Mesendoderm (in vitro differentiated cells): Measurements from ENCODE around the gene IPO9.
"Not testable (repeated sequence)": the region's sequence is repeated elsewhere in the genome, so short reads cannot be mapped to it uniquely, and the experiment has no call there.

ENCODE experiments used
- DNase-seq: peaks from one replicate; pipeline ENCODE4 v3.0.0; 2013
- H2AK5ac ChIP-seq: 2 replicates; pipeline ENCODE4 v1.6.1; 2013; ENCODE audit warnings: low read length, inconsistent platforms
- H2BK120ac ChIP-seq: 2 replicates; pipeline ENCODE4 v1.6.1; 2013; ENCODE audit warnings: low read depth, mild to moderate bottlenecking, low read length, moderate library complexity, mixed read lengths
- H2BK15ac ChIP-seq: replicated peaks from 2 replicates; pipeline ENCODE4 v1.6.1; 2013; ENCODE audit warnings: low read depth, mild to moderate bottlenecking, moderate library complexity
- H2BK5ac ChIP-seq: 2 replicates; pipeline ENCODE4 v1.6.1; 2013; ENCODE audit warnings: low read length, inconsistent platforms
- H3K18ac ChIP-seq: 2 replicates; pipeline ENCODE4 v1.6.1; 2013; ENCODE audit warnings: mild to moderate bottlenecking, low read length, mixed read lengths
- H3K23ac ChIP-seq: one replicate; pipeline ENCODE4 v1.6.1; 2013; ENCODE audit warnings: low read length
- H3K27ac ChIP-seq: 2 replicates; pipeline ENCODE4 v1.5.1; 2013; ENCODE audit warnings: low read depth, mild to moderate bottlenecking, inconsistent platforms, low read length, moderate library complexity
- H3K27me3 ChIP-seq: 2 replicates; pipeline ENCODE4 v1.6.1; 2013; ENCODE audit warnings: low read length, control low read depth, mild to moderate bottlenecking, inconsistent platforms; ENCODE audit not compliant: insufficient read depth, poor library complexity
- H3K36me3 ChIP-seq: 2 replicates; pipeline ENCODE4 v1.6.1; 2013; ENCODE audit warnings: low read length, inconsistent platforms; ENCODE audit not compliant: control insufficient read depth, insufficient read depth
- H3K4ac ChIP-seq: one replicate; pipeline ENCODE4 v1.6.1; 2013; ENCODE audit warnings: low read depth, mild to moderate bottlenecking, low read length, moderate library complexity
- H3K4me1 ChIP-seq: 2 replicates; pipeline ENCODE4 v1.6.1; 2013; ENCODE audit warnings: low read depth, low read length, inconsistent platforms; ENCODE audit not compliant: control insufficient read depth
- H3K4me2 ChIP-seq: 2 replicates; pipeline ENCODE4 v1.6.1; 2013; ENCODE audit warnings: low read length
- H3K4me3 ChIP-seq: 2 replicates; pipeline ENCODE4 v1.5.1; 2013; ENCODE audit warnings: mild to moderate bottlenecking, low read length
- H3K56ac ChIP-seq: one replicate; pipeline ENCODE4 v1.6.1; 2013; ENCODE audit warnings: low read length
- H3K79me1 ChIP-seq: 2 replicates; pipeline ENCODE4 v1.6.1; 2013; ENCODE audit warnings: low read length, inconsistent platforms
- H3K79me2 ChIP-seq: 2 replicates; pipeline ENCODE4 v1.6.1; 2013; ENCODE audit warnings: mild to moderate bottlenecking, low read length; ENCODE audit not compliant: control insufficient read depth, insufficient read depth
- H3K9ac ChIP-seq: 2 replicates; pipeline ENCODE4 v1.6.1; 2013; ENCODE audit warnings: low read length, inconsistent platforms
- H4K5ac ChIP-seq: one replicate; pipeline ENCODE4 v1.6.1; 2013; ENCODE audit warnings: low read length
- H4K8ac ChIP-seq: one replicate; pipeline ENCODE4 v1.6.1; 2013; ENCODE audit warnings: low read depth, mild to moderate bottlenecking, control low read depth, low read length, moderate library complexity
- WGBS: extraction: QIAGEN DNeasy Blood & Tissue Kit; methylation state at CpG from one replicate; pipeline ENCODE4 v1.1.7; 2013; ENCODE audit warnings: low lambda C conversion rate, missing lambda C conversion rate; ENCODE audit not compliant: insufficient coverage; ENCODE audit errors: extremely low coverage; 5-methylcytosine and 5-hydroxymethylcytosine counted together

The IPO9 gene

GRCh38 chr1:201899683-201900429 lies 70.9 kb downstream of the IPO9 start:
- no peaks in the 10 kb centered on the region for H3K79me1 ChIP-seq
- H3K27ac ChIP-seq = no peak overlapping the region
- H2AK5ac ChIP-seq = no peak overlapping the region
- no peak overlapping the region for H3K4me3 ChIP-seq
- no peak for DNase-seq
- no CpG with 5 or more reads among the region's 20 CpGs for WGBS
- H3K36me3 ChIP-seq = no peaks in the 10 kb centered on the region
- H3K4me2 ChIP-seq = no peak overlapping the region
- H3K23ac ChIP-seq = no peak overlapping the region
- no peak overlapping the region for H2BK120ac ChIP-seq
- H2BK15ac ChIP-seq = no peak overlapping the region
- no peaks in the 10 kb centered on the region for H3K27me3 ChIP-seq
- H2BK5ac ChIP-seq = no peak overlapping the region
- H3K18ac ChIP-seq = no peak overlapping the region
- H3K79me2 ChIP-seq = no peaks in the 10 kb centered on the region
- no peak overlapping the region for H3K56ac ChIP-seq
- H3K4me1 ChIP-seq = no peaks in the 10 kb centered on the region
- H4K5ac ChIP-seq = no peak overlapping the region
- H4K8ac ChIP-seq = no peak overlapping the region
- H3K9ac ChIP-seq = no peak overlapping the region
- H3K4ac ChIP-seq = no peak overlapping the region

- H3K18ac ChIP-seq = no peak overlapping the region
- H3K4me1 ChIP-seq = no peaks in the 10 kb centered on the region
- H4K8ac ChIP-seq = no peak overlapping the region
- no peak overlapping the region for H4K5ac ChIP-seq
- no peak overlapping the region for H3K9ac ChIP-seq
- no peak overlapping the region for H3K23ac ChIP-seq
- H3K4ac ChIP-seq = no peak overlapping the region
- H2BK5ac ChIP-seq = no peak overlapping the region
- no peak overlapping the region for H3K27ac ChIP-seq
- no peaks in the 10 kb centered on the region for H3K79me1 ChIP-seq
- no peak overlapping the region for H2BK15ac ChIP-seq
- WGBS = no CpG with 5 or more reads among the region's 5 CpGs
- DNase-seq = no peak
- no peak overlapping the region for H3K56ac ChIP-seq
- H2BK120ac ChIP-seq = no peak overlapping the region
- H3K79me2 ChIP-seq = no peaks in the 10 kb centered on the region
- H3K36me3 ChIP-seq = no peaks in the 10 kb centered on the region
- no peak overlapping the region for H2AK5ac ChIP-seq
- H3K4me3 ChIP-seq = no peak overlapping the region
- no peak overlapping the region for H3K4me2 ChIP-seq
- no peaks in the 10 kb centered on the region for H3K27me3 ChIP-seq
Observed at GRCh38 chr1:201900476-201900875, 71.5 kb downstream of the IPO9 start.

- H3K27me3 ChIP-seq, H2BK15ac ChIP-seq, H3K4ac ChIP-seq, H3K18ac ChIP-seq, H4K8ac ChIP-seq, H4K5ac ChIP-seq, DNase-seq, H3K23ac ChIP-seq, H2BK120ac ChIP-seq, H3K27ac ChIP-seq, H3K9ac ChIP-seq, H3K4me2 ChIP-seq, H2AK5ac ChIP-seq, H3K56ac ChIP-seq, H3K4me3 ChIP-seq, H3K79me2 ChIP-seq, H3K4me1 ChIP-seq, H2BK5ac ChIP-seq, H3K36me3 ChIP-seq, H3K79me1 ChIP-seq: not testable (repeated sequence)
- no CpG with 5 or more reads among the region's 6 CpGs for WGBS
Observed at GRCh38 chr1:201901036-201901435, 72.1 kb downstream of the IPO9 start.

- WGBS = no CpG with 5 or more reads among the region's 3 CpGs
- H3K27ac ChIP-seq = no peak overlapping the region
Observed at GRCh38 chr1:201902198-201902597, 73.2 kb downstream of the IPO9 start.

GRCh38 chr1:201903135-201903534 lies 74.2 kb downstream of the IPO9 start:
- Histone ChIP-seq H3K9ac (no peak overlapping the region), H2BK120ac (no peak overlapping the region), H3K4me3 (no peak overlapping the region), H3K4ac (no peak overlapping the region), H2AK5ac (no peak overlapping the region), H3K36me3 (no peaks in the 10 kb centered on the region), H3K4me1 (no peaks in the 10 kb centered on the region), H3K18ac (no peak overlapping the region), H4K5ac (no peak overlapping the region), H3K4me2 (no peak overlapping the region), H3K27me3 (no peaks in the 10 kb centered on the region), H3K79me1 (no peaks in the 10 kb centered on the region), H3K27ac (no peak overlapping the region), H2BK15ac (no peak overlapping the region), H3K79me2 (no peaks in the 10 kb centered on the region), H4K8ac (no peak overlapping the region), H3K56ac (no peak overlapping the region), H2BK5ac (no peak overlapping the region), H3K23ac (no peak overlapping the region)
- no CpG with 5 or more reads among the region's 5 CpGs for WGBS
- peak; percentile 63 for DNase-seq

More at GRCh38 chr1:201902198-201902597, 73.2 kb downstream of the IPO9 start:
- no peak overlapping the region for H3K9ac ChIP-seq
- H3K4ac ChIP-seq = no peak overlapping the region
- H4K8ac ChIP-seq = no peak overlapping the region
- DNase-seq = no peak
- no peak overlapping the region for H2BK5ac ChIP-seq
- no peaks in the 10 kb centered on the region for H3K4me1 ChIP-seq
- no peaks in the 10 kb centered on the region for H3K79me1 ChIP-seq
- H3K4me2 ChIP-seq = no peak overlapping the region
- no peak overlapping the region for H3K18ac ChIP-seq
- H2BK120ac ChIP-seq = no peak overlapping the region
- no peaks in the 10 kb centered on the region for H3K36me3 ChIP-seq
- no peak overlapping the region for H2AK5ac ChIP-seq
- H3K56ac ChIP-seq = no peak overlapping the region
- H3K27me3 ChIP-seq = no peaks in the 10 kb centered on the region
- H3K23ac ChIP-seq = no peak overlapping the region
- no peak overlapping the region for H2BK15ac ChIP-seq
- no peak overlapping the region for H4K5ac ChIP-seq
- no peak overlapping the region for H3K4me3 ChIP-seq
- no peaks in the 10 kb centered on the region for H3K79me2 ChIP-seq

GRCh38 chr1:201904579-201904978 lies 75.6 kb downstream of the IPO9 start:
- H3K79me1 ChIP-seq = no peaks in the 10 kb centered on the region
- no peak overlapping the region for H2BK120ac ChIP-seq
- no peak overlapping the region for H2AK5ac ChIP-seq
- no peak overlapping the region for H4K5ac ChIP-seq
- no peak overlapping the region for H4K8ac ChIP-seq
- H2BK15ac ChIP-seq = no peak overlapping the region
- no peak overlapping the region for H2BK5ac ChIP-seq
- no CpG with 5 or more reads among the region's 6 CpGs for WGBS
- no peak overlapping the region for H3K9ac ChIP-seq
- H3K36me3 ChIP-seq = no peaks in the 10 kb centered on the region
- H3K4me1 ChIP-seq = no peaks in the 10 kb centered on the region
- H3K4me2 ChIP-seq = no peak overlapping the region
- DNase-seq = peak; percentile 75
- no peak overlapping the region for H3K27ac ChIP-seq
- no peak overlapping the region for H3K23ac ChIP-seq
- peak overlapping the region; percentile 42 for H3K56ac ChIP-seq
- no peak overlapping the region for H3K18ac ChIP-seq
- H3K79me2 ChIP-seq = no peaks in the 10 kb centered on the region
- H3K4me3 ChIP-seq = no peak overlapping the region
- H3K4ac ChIP-seq = no peak overlapping the region
- no peaks in the 10 kb centered on the region for H3K27me3 ChIP-seq
